Stimulated activated CD8-positive, alpha-beta memory T cell treated with anti-CD3 and anti-CD28 coated beads, Interleukin-7, amount 100 ng/mL, for 4 hours (primary cell): Measurements from ENCODE around the gene NUSAP1.
"Not testable (repeated sequence)": the region's sequence is repeated elsewhere in the genome, so short reads cannot be mapped to it uniquely, and the experiment has no call there.

Experiments
- DNase-seq, 2 donors: peaks; one replicate each; pipeline ENCODE4 v3.0.0-alpha.2; 2020; ENCODE audit warnings: low read depth in 2 of 2

The NUSAP1 gene

GRCh38 chr15:41332194-41333025, at the start of gene NUSAP1, which contains the start of gene OIP5:
Gene NUSAP1, plus strand, starts transcription at chr15:41332881. Its CDS starts 77 bp downstream, at chr15:41332958.
Gene OIP5, minus strand, starts transcription at chr15:41332591. Its CDS starts 30 bp downstream, at chr15:41332561.
- peak; percentile 97 to 99 for DNase-seq

- not testable (repeated sequence) for DNase-seq
Measured at GRCh38 chr15:41282980-41283652, 49.6 kb upstream of the NUSAP1 start.

- peak; percentile 96 to 97 for DNase-seq
Measured at GRCh38 chr15:41283653-41284426, 48.8 kb upstream of the NUSAP1 start.

- no peak for DNase-seq
Measured at GRCh38 chr15:41284427-41285177, 48.1 kb upstream of the NUSAP1 start.

- DNase-seq: no peak
Measured at GRCh38 chr15:41285285-41285684, 47.4 kb upstream of the NUSAP1 start.

- DNase-seq: no peak
Measured at GRCh38 chr15:41286665-41287333, 45.9 kb upstream of the NUSAP1 start.

- DNase-seq: no peak
Measured at GRCh38 chr15:41288464-41288863, 44.2 kb upstream of the NUSAP1 start.

- DNase-seq: no peak
Measured at GRCh38 chr15:41289953-41290352, 42.7 kb upstream of the NUSAP1 start.

GRCh38 chr15:41291065-41291631, 41.5 kb upstream of the NUSAP1 start:
- DNase-seq: no peak

- DNase-seq: no peak
Measured at GRCh38 chr15:41292521-41292920, 40.2 kb upstream of the NUSAP1 start.

GRCh38 chr15:41301139-41301538, 31.5 kb upstream of the NUSAP1 start:
- not testable (repeated sequence) for DNase-seq

GRCh38 chr15:41301587-41301986, 31.1 kb upstream of the NUSAP1 start:
- DNase-seq: no peak

GRCh38 chr15:41304149-41304770, 28.4 kb upstream of the NUSAP1 start:
- DNase-seq: no peak

GRCh38 chr15:41307679-41308078, 25.0 kb upstream of the NUSAP1 start:
- DNase-seq: no peak

GRCh38 chr15:41309226-41309905, 23.3 kb upstream of the NUSAP1 start:
- no peak for DNase-seq

GRCh38 chr15:41320805-41321330, 11.8 kb upstream of the NUSAP1 start:
- DNase-seq: not testable (repeated sequence)

GRCh38 chr15:41323611-41324010, 9.1 kb upstream of the NUSAP1 start:
- no peak for DNase-seq

GRCh38 chr15:41331281-41331680, 1.4 kb upstream of the NUSAP1 start:
- no peak for DNase-seq

- DNase-seq: no peak
Measured at GRCh38 chr15:41331833-41332193, 868 bp upstream of the NUSAP1 start.
